Measurements from ENCODE around the gene NOSIP. TPM values are rescaled to one million over a fixed set of nuclear protein-coding genes. Genes with fewer than 3 reads are reported as not detected.

The NOSIP gene
- total RNA-seq, 1 experiment from 2014 or later = 97.9 TPM

GRCh38 chr19:49579193-49579592, 1.2 kb downstream of the NOSIP start (continued):
- TF ChIP-seq ZSCAN18 (CRISPR knock-in tag; IDR thresholded peaks at IDR 0.05) (no peak), RORB (CRISPR knock-in tag; IDR thresholded peaks at IDR 0.05) (no peak), STAT6 (CRISPR knock-in tag; conservative IDR thresholded peaks at IDR 0.05; ENCODE audit: low read depth) (no peak), USF2 (CRISPR knock-in tag; IDR thresholded peaks at IDR 0.05) (no peak), ZNF317 (CRISPR knock-in tag; IDR thresholded peaks at IDR 0.05; ENCODE audit: borderline replicate concordance, low read depth) (no peak)

GRCh38 chr19:49574206-49574755, 6.1 kb downstream of the NOSIP start:
- CTCF ChIA-PET = interaction anchor here (1.1 to 1.3 kb wide), 2 partner anchors 68 to 101 kb away, joined by 3 read pairs; partner anchors contain the start of gene FLT3LG
- Mint-ChIP-seq H3K36me3 (peaks cover 8% of the 10 kb centered on the region; the same call in 1 of the 2 replicates), H3K27ac (no peak overlapping the region), H3K4me1 (peaks cover 20% of the 10 kb centered on the region), H3K27me3 (ENCODE audit: low read depth) (no peaks in the 10 kb centered on the region; the same call in 1 of the 2 replicates), H3K9me3 (no peaks in the 10 kb centered on the region), H3K4me3 (no peak overlapping the region)
- DNase-seq (ENCODE audit: low spot score) (no peak), ATAC-seq (no peak)
- POLR2A ChIA-PET = no interaction called here
- no peak for TF ChIP-seq GTF2I (CRISPR knock-in tag; conservative IDR thresholded peaks at IDR 0.05)
- no peak for TF ChIP-seq FOXK1 (CRISPR knock-in tag; IDR thresholded peaks at IDR 0.05)
- TF ChIP-seq JUN (CRISPR knock-in tag; IDR thresholded peaks at IDR 0.05) = no peak

- DNase-seq (ENCODE audit: low spot score) (no peak), ATAC-seq (no peak)
- ChIA-PET POLR2A (no interaction called here), CTCF (interaction anchor here (1.1 to 1.7 kb wide), 2 partner anchors 26 to 104 kb away, joined by 3 to 4 read pairs; partner anchors contain the start of gene PRMT1)
- peaks cover 14% of the 10 kb centered on the region for H3K4me1 Mint-ChIP-seq
- peak overlapping the region; percentile 55; the same call in 1 of the 2 replicates for H3K27ac Mint-ChIP-seq
- no peaks in the 10 kb centered on the region; the same call in 1 of the 2 replicates for H3K27me3 Mint-ChIP-seq (ENCODE audit: low read depth)
- TF ChIP-seq HMGA2 (CRISPR knock-in tag; IDR thresholded peaks at IDR 0.05) = no peak
- no peak for TF ChIP-seq STAT6 (CRISPR knock-in tag; conservative IDR thresholded peaks at IDR 0.05; ENCODE audit: low read depth)
- TF ChIP-seq ZMAT4 (CRISPR knock-in tag; IDR thresholded peaks at IDR 0.05) = no peak
- no peak for TF ChIP-seq PREB (CRISPR knock-in tag; IDR thresholded peaks at IDR 0.05; ENCODE audit: borderline replicate concordance)
- no peak overlapping the region for H3K4me3 Mint-ChIP-seq
- peaks cover 8% of the 10 kb centered on the region; the same call in 1 of the 2 replicates for H3K36me3 Mint-ChIP-seq
- H3K9me3 Mint-ChIP-seq = no peaks in the 10 kb centered on the region
Observed at GRCh38 chr19:49573425-49573824, 6.9 kb downstream of the NOSIP start.
